B cell (primary cell): ENCODE measurements around the gene TENM3.

ENCODE experiments used
- EZH2 ChIP-seq: IDR thresholded peaks from 2 replicates; pipeline ENCODE4 v1.6.1; 2012; ENCODE audit warnings: borderline replicate concordance, low read depth, mild to moderate bottlenecking, moderate library complexity, low read length; ENCODE audit not compliant: insufficient read depth, poor library complexity, severe bottlenecking
- TF ChIP-seq, protein P1 (sequence below): fragments of 200-600 bp; IDR thresholded peaks from one replicate; pipeline ENCODE4 v1.8.0; 2022; ENCODE audit warnings: antibody characterized with exemption, mild to moderate bottlenecking

DNA sequence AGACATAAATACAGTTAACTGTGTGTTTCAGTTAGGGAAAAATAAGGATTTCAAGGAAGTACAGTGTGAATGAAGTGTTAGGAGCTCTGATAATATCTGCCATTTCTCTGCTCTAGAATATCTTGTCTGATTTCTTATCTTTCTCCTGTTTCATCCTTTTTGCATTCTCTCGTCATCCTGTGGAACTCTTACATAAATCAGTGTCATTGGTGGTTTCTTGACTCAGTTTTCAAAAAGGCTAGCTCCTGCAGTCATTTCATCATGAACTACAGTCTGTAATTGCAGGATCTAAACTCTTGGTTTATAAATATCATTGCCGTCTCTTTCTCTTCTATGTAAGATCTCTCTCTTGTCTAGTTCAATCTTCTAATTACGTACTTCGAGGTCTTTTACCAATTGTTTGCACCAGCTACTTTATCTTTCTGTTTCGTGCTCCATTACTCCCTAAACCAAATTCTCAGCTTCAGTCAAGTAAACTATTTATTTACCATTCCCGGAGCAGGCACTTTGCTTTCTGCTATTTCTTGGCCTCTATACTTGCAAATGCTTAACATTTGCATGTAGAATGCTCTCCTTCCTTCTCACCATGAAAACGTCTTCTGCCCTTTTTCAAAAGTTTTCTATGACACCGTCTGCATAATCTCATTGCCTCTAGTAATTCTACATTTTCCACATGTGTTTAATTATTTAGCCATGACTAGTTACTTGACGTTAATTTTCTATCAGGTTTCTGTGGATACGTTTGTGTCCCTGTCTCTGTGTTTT lies 294.0 kb downstream of the TENM3 start:
- TF ChIP-seq, protein P1, sequence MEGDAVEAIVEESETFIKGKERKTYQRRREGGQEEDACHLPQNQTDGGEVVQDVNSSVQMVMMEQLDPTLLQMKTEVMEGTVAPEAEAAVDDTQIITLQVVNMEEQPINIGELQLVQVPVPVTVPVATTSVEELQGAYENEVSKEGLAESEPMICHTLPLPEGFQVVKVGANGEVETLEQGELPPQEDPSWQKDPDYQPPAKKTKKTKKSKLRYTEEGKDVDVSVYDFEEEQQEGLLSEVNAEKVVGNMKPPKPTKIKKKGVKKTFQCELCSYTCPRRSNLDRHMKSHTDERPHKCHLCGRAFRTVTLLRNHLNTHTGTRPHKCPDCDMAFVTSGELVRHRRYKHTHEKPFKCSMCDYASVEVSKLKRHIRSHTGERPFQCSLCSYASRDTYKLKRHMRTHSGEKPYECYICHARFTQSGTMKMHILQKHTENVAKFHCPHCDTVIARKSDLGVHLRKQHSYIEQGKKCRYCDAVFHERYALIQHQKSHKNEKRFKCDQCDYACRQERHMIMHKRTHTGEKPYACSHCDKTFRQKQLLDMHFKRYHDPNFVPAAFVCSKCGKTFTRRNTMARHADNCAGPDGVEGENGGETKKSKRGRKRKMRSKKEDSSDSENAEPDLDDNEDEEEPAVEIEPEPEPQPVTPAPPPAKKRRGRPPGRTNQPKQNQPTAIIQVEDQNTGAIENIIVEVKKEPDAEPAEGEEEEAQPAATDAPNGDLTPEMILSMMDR, result no peak
- no peak for TF ChIP-seq EZH2
